GM21381 (cell line): ENCODE measurements around the gene GJA5.

Source experiments
- ATAC-seq: cut with Tn5 transposase; IDR thresholded peaks from one replicate; pipeline ENCODE4 v1.9.1; 2021; ENCODE audit warnings: mild to moderate bottlenecking, moderate library complexity; ENCODE audit not compliant: unreplicated experiment

GJA5 gene

GRCh38 chr1:147768101-147768500 lies 7.7 kb upstream of the GJA5 start:
- ATAC-seq = no peak

DNA sequence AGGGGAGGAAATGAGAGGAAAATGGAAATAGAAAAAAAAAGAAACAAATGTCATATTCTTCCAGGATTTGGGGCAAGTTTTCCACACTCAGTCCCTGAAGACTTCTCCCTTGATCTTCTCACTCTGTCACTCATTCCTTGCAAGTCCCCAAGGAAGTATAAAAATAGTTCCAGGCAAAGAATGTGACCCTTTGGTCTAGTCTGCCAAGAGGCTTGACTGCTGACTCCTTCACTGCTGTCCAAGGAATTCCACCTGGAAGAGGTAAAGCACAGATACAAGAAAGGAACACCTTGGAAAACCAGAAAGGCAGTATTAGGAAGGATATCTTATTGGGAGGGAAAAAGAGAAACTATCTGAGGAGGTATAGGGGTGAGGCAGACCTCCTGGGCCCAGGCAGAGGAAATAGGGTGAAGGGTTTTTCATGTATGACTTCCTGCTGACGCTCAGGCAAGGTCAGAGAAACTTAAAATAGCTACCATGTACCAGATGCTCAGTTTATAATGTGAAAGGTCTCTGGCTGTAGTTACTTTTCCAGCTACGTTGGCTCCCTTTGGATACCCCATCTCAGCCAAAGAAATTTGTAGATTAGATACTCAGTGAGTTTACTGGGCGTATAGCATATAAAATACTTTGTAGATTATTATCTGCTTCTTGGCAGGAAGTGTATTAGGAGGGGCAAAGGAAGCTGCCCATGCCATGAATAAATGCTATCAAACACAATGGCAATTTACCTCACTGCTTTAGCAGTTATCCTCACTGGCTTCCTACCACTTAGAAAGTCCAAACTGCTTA lies 2.0 kb upstream of the GJA5 start:
- ATAC-seq = no peak

- ATAC-seq = no peak
Measured at GRCh38 chr1:147758379-147759100, 1.9 kb downstream of the GJA5 start.

DNA sequence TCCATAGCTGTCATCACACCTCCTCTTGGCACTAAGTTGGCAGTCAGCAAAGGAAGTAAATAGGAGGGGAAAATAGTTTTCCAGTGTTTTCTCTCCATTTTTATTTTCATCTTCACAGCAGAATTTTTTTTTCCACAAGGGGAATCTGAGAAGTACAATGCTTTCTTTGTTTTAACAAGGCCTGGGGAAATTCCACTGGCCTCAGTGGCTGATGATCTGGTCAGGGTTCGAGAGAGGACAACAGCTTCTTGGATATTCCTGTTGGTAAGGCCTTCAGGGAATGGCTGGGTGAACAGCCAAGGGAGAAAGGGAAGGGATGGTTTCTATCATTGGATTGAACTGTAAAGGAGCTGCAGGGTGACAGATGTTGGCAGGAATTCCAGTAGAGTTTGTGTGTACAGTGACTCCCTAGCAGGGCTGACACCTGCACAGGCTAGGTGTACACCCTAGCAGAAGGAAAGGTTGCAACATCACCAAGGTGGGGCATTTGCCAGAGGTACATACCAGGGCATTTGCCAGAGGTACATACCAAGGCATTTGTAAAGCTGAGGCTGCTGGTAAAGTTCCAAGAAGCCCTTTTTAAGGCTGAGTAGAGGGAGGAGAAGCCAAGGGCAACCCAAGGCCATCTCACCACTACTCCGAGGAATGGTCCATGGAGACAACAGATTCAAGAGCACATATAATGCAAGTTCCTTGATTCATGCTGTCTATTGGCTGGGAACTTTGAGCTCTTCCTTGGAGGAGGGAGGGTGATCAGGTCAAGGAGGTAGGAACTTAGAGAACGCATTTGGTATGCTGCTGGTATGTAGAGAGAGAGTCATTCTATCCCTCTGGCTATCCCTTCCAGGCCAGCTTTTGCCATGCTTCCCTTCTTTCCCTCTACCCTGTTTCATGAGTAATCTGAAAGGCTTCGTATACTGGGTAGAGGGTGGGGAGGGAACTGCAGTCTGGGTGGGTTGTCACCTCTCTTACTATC lies 3.1 kb downstream of the GJA5 start:
- no peak for ATAC-seq

DNA sequence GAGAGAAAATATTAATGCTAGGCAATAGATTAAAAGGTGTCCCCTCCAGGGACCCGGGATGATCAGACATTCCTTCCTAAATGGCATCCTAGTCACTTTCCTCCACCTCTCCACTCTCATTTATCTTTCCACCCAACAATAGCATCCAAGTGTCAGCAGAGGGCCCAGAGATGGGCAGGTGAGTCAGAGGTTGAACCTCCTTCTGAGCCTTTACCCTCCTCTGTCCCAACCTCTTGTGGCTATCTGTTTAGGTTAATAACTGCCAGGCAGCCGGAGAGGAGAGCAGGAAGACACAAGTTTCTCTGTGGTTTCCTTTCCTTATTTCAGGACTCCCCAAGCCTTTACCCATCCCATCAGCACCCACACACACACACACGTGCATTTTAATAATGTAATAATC lies 4.1 kb downstream of the GJA5 start:
- ATAC-seq = no peak

- ATAC-seq = no peak
Measured at GRCh38 chr1:147754661-147755060, 5.7 kb downstream of the GJA5 start.

DNA sequence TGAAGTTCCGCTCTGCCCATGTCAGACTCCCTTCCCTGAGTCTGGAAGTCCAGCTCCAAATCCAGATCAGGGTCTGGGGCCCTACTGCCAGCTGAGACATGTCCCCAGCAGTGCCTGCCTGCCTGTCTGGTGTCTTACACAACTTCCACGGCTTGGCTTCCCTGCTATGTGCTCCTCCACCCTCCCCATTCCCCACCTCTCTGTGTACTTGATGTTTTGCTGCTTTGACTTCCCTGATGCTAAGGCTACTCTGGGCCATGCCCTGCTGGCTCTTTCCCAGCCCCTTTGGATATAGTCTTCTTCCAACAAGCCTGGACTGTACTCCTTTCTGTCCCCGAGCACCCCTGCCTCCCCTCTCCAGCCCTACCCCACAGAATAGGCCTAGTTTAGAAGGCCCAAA lies 7.3 kb downstream of the GJA5 start:
- no peak for ATAC-seq

DNA sequence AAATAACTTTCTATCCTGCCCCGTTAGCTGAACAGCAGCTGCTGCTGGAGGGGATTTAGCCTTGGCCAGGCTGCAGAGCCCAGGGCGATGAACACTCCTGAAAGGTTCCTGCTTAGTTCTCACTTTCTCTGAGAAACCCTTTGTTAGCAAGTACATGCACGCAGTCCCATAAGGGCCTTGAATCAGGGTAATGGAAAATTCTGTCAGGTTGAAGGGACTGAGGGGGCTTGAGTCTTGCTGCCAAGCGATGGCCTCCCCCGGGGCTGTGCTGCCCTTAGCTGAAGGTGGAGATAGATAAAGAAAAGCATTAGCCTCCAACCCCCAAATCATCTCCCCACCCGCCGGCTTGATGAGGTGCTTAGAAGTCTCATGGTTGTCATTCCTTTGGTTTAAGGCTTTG lies 7.9 kb downstream of the GJA5 start:
- no peak for ATAC-seq

DNA sequence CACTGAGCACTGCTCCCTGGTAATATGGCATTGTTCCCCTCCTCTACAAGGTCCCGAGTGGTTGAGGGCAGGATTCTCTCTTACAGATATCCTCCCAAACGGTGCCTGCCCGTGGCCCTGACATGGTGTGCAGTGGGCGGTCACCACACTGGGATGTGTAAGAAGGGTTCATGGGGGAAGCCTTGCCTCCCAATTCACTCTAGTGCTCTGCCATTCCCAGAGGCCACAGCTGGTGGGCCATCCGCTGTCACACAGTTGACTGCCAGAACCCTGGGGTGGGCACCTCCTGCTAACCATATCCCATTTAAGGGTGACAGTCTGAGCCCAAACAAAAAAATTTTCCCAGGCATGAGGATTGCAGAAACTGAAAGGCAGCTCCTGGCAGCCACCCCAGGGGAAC lies 9.1 kb downstream of the GJA5 start:
- ATAC-seq = no peak

DNA sequence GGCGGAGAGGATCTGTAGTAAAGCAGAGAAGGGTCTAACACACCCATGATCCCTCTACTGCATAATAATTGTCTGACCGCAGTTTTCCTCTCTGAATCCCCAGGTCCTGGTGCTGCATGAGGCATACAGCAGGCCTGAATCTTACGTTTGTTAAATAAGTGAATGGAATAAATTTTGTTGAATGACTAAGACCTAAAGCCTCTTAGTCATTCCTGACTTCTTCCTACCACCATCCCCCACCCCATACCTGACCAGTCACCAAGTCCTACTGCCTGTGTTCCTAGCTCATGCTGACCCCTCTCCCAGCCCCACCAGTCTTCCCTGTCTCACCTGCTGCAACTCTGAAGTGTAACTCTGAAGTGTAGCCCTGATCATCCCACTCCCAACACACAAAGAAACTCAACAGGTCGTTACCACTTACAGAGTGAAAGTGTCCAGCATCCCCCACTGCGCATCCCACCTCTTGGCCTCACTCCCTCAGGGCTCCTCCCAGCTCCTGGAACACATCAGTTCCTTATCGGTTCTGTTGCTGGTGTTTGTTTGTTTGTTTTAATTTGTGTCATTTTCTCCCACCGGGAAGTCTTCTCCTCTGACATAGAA lies 9.7 kb downstream of the GJA5 start:
- no peak for ATAC-seq

- ATAC-seq = no peak
Measured at GRCh38 chr1:147749792-147750191, 10.6 kb downstream of the GJA5 start.

DNA sequence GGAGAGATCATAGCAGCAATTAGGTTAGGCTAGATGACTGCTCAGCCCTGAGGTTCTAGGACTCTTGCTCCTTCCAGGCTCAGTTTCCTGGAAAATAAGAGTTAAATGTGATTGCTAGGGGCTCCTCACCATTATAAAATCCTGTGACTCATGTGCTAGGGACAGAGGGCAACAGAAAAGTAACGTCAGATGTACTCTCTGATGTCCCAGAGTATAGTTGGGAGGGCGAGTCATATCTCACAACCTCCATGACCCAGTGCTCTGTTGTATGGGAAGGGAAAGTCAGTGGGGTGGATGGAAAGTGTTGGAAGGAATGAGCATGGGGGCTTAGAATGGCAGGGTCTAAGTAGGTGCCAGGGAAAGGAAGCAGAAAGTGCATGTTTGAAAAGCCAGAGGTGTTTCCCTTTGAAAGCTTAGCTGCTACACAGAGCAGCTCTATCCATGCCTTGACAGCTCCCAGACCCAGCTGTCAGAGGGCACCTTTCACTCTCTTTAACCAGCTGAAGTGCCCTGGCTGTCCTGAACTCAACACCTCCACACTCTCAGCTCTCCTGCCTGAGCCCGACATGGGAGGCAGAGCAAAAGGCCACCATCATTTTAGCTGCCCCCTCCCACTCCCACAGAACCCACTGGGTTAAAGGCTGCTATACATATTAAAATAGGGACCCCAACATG lies 11.6 kb downstream of the GJA5 start:
- no peak for ATAC-seq

GRCh38 chr1:147747966-147748365 lies 12.4 kb downstream of the GJA5 start:
- ATAC-seq = no peak

DNA sequence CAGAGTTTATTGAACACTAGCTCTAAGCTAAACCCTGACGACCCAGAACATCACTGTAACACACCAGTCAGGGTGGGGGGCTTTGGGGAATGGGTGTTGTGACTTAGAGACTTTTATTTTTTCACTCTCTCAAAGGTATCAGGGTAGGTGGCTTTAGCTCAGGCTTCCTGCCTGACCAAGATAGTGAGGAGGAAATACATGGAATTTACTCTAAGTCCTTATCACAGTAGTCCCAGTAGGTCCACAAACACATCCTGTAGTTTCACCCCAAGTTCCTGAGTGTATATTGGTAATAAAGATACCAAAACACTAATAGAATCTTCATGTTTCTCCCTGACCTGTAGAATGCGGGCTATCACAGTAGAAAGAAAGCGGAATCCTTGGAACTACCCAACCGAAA lies 15.1 kb downstream of the GJA5 start:
- ATAC-seq = no peak

DNA sequence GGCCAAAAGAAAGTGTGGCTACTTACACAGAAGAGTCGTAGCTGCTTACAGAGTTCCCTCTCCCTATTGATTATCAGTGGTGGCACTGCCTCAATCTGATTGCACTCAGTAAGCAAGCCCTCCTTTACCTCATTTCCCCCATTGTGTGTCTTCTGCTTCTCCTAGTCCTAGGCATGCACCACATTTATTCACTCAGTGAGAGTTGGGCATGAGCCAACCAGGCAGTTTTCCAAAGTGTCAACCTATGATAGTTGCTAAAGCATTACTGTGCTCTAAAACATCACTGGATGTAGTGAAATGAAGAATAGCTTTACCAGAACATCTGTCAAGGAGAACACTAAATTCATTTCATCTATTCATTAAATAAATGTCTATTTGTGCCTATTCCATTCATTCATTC lies 19.3 kb downstream of the GJA5 start:
- ATAC-seq = no peak

GRCh38 chr1:147740391-147740790 lies 20.0 kb downstream of the GJA5 start:
- no peak for ATAC-seq

GRCh38 chr1:147738739-147739476 lies 21.5 kb downstream of the GJA5 start:
- ATAC-seq = no peak

- ATAC-seq = no peak
Measured at GRCh38 chr1:147738129-147738528, 22.3 kb downstream of the GJA5 start.

- no peak for ATAC-seq
Measured at GRCh38 chr1:147736883-147737282, 23.5 kb downstream of the GJA5 start.

DNA sequence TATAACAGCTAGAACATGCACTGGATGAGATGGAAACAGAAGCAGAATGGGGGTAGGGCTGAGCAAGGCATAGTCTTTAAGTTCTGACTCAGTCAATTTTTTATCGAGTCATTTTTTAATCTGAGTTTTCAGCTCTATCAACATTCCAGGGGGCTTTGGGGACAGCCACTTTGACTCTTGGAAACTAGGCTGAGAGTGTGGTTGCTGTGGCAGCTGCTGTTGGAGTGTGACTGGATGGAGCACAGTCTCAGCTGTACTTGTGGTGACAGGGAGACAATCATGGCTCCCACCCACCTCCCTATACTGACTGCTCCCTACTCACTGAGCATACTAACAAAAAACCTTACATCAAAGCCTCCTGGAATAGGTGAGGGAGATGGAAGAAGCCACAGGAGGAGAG lies 25.0 kb downstream of the GJA5 start:
- ATAC-seq = no peak
